Endothelial cell of umbilical vein (primary cell): Measurements from ENCODE around the gene CD300LG. TPM values are rescaled to one million over a fixed set of nuclear protein-coding genes. Genes with fewer than 3 reads are reported as not detected.

Experiments
- BruUV-seq: library from RNA; stranded (reverse); fragments of 400-500 nt; replicated peaks from 2 replicates; lab custom pipeline; 2021; lab: Mats Ljungman, UMichigan
- CTCF ChIA-PET: fragments of 300-600, 350-600 bp; sonication (Branson Sonifier 250); formaldehyde crosslinking; loops from one replicate; lab custom pipeline; 2021; ENCODE audit warnings: antibody characterized with exemption, inconsistent platforms; lab: Charles Lee
- POLR2A ChIA-PET: fragments of 300-600, 350-600 bp; sonication (Branson Sonifier 250); formaldehyde crosslinking; loops from one replicate; lab custom pipeline; 2021; ENCODE audit warnings: antibody characterized with exemption, inconsistent platforms; lab: Charles Lee
- DNase-seq: peaks from one replicate; pipeline ENCODE4 v3.0.0-alpha.2; 2011; ENCODE audit warnings: low read depth, low spot score
- FAIRE-seq: peaks from 2 replicates; lab custom pipeline; 2011; peaks lifted over from hg19 to GRCh38; lab: Jason Lieb, UNC
- H2AFZ ChIP-seq: 2 replicates; pipeline ENCODE4 v1.6.0; 2012; ENCODE audit warnings: low read depth, low read length, control low read depth, inconsistent platforms
- H3K27ac ChIP-seq: 2 replicates; pipeline ENCODE4 v1.5.1; 2011; ENCODE audit warnings: low read depth, mild to moderate bottlenecking, control low read depth, low read length, moderate library complexity; ENCODE audit not compliant: insufficient read depth
- H3K27me3 ChIP-seq, 2 experiments: 2 replicates each; pipeline versions ENCODE4 v1.6.0 to v1.6.1; 2011; ENCODE audit warnings: low read length in 2 of 2, mixed read lengths in 1 of 2; ENCODE audit not compliant: control insufficient read depth in 2 of 2, insufficient read depth in 2 of 2
- H3K36me3 ChIP-seq, 2 experiments: 2 replicates in 1 of 2; 3 replicates in 1 of 2; pipeline ENCODE4 v1.5.1; 2011; ENCODE audit warnings: low read length in 2 of 2, mild to moderate bottlenecking in 1 of 2, moderate library complexity in 1 of 2; ENCODE audit not compliant: control insufficient read depth in 2 of 2, insufficient read depth in 2 of 2; ENCODE audit errors: extremely low read depth in 1 of 2
- H3K4me1 ChIP-seq: 3 replicates; pipeline ENCODE4 v1.5.1; 2011; ENCODE audit warnings: mild to moderate bottlenecking, low read length; ENCODE audit not compliant: control insufficient read depth, insufficient read depth; ENCODE audit errors: extremely low read depth
- H3K4me2 ChIP-seq: 2 replicates; pipeline ENCODE4 v1.6.1; 2011; ENCODE audit warnings: low read length, control low read depth, mixed read lengths; ENCODE audit not compliant: insufficient read depth
- H3K4me3 ChIP-seq, 3 experiments: fragments of 200-600 bp in 1 of 3; sonication (generic), shearing (Covaris generic) in 1 of 3; replicated peaks in 1 of 3; 2 replicates each; pipeline ENCODE4 v1.5.1; 2011 to 2016; ENCODE audit warnings: control low read depth in 3 of 3, low read length in 3 of 3, mild to moderate bottlenecking in 2 of 3, inconsistent platforms in 1 of 3, low read depth in 1 of 3, moderate library complexity in 1 of 3; ENCODE audit not compliant: insufficient read depth in 1 of 3
- H3K79me2 ChIP-seq: 2 replicates; pipeline ENCODE4 v1.6.0; 2012; ENCODE audit warnings: low read length, inconsistent platforms; ENCODE audit not compliant: control insufficient read depth, insufficient read depth
- H3K9ac ChIP-seq: replicated peaks from 2 replicates; pipeline ENCODE3; 2011; ENCODE audit warnings: low read length, control low read depth; ENCODE audit not compliant: insufficient read depth; ENCODE audit errors: extremely low read depth
- H3K9me1 ChIP-seq: replicated peaks from 3 replicates; pipeline ENCODE4 v1.6.0; 2011; ENCODE audit warnings: mild to moderate bottlenecking, low read length; ENCODE audit not compliant: control insufficient read depth, insufficient read depth; ENCODE audit errors: extremely low read depth
- H3K9me3 ChIP-seq: replicated peaks from 2 replicates; pipeline ENCODE4 v1.5.1; 2012; ENCODE audit warnings: low read length, inconsistent platforms; ENCODE audit not compliant: control insufficient read depth, insufficient read depth
- H4K20me1 ChIP-seq: replicated peaks from 2 replicates; pipeline ENCODE3; 2011; ENCODE audit warnings: mild to moderate bottlenecking, low read length; ENCODE audit not compliant: control insufficient read depth, insufficient read depth; ENCODE audit errors: extremely low read depth
- CTCF ChIP-seq, 2 donors: IDR thresholded peaks; 1 replicate in 1 of 2; 2 replicates in 1 of 2; pipeline ENCODE4 v1.5.1; 2011; ENCODE audit warnings: low read length in 2 of 2, mild to moderate bottlenecking in 2 of 2, moderate library complexity in 2 of 2, control low read depth in 1 of 2, inconsistent platforms in 1 of 2, low read depth in 1 of 2; ENCODE audit not compliant: insufficient read depth in 1 of 2; ENCODE audit errors: extremely low read depth in 1 of 2
- EZH2 ChIP-seq: IDR thresholded peaks from 2 replicates; pipeline ENCODE4 v1.6.1; 2012; ENCODE audit warnings: borderline replicate concordance, low read depth, mild to moderate bottlenecking, moderate library complexity, low read length, inconsistent platforms; ENCODE audit not compliant: severe bottlenecking
- FOS ChIP-seq: IDR thresholded peaks from 2 replicates; pipeline ENCODE4 v1.6.1; 2011; ENCODE audit warnings: mild to moderate bottlenecking, low read length, moderate library complexity, borderline replicate concordance; ENCODE audit not compliant: insufficient read depth
- GATA2 ChIP-seq: IDR thresholded peaks from 2 replicates; pipeline ENCODE4 v1.7.0; 2011; ENCODE audit warnings: low read depth, mild to moderate bottlenecking, moderate library complexity, mixed read lengths, low read length; ENCODE audit not compliant: insufficient read length, insufficient read depth
- JUN ChIP-seq: IDR thresholded peaks from 2 replicates; pipeline ENCODE4 v1.6.1; 2011; ENCODE audit warnings: borderline replicate concordance, low read depth; ENCODE audit not compliant: insufficient read length, insufficient read depth
- MAX ChIP-seq: IDR thresholded peaks from 2 replicates; pipeline ENCODE4 v1.6.1; 2011; ENCODE audit not compliant: insufficient read depth, insufficient read length
- MYC ChIP-seq: IDR thresholded peaks from one replicate; pipeline ENCODE4 v1.6.1; 2011; ENCODE audit warnings: mild to moderate bottlenecking, low read depth, low read length
- POLR2A ChIP-seq: IDR thresholded peaks from 2 replicates; pipeline ENCODE4 v1.6.1; 2012; ENCODE audit warnings: low read depth, mild to moderate bottlenecking, control low read depth, low read length
- POLR2AphosphoS5 ChIP-seq: IDR thresholded peaks from 2 replicates; pipeline ENCODE4 v1.6.1; 2012; ENCODE audit warnings: low read depth, mild to moderate bottlenecking, control low read depth, low read length, moderate library complexity; ENCODE audit not compliant: insufficient read depth
- dilution Hi-C: fragments of 300-500 bp; cut with MboI; formaldehyde crosslinking; loops from one replicate; pipeline ENCODE4 v1.15.0; 2019; ENCODE audit warnings: low sequenced_read_pairs; ENCODE audit not compliant: extremely low pct_ligation_motif_present
- intact Hi-C: fragments of 100-400 bp; cut with micrococcal nuclease; formaldehyde crosslinking; loops from one replicate; pipeline ENCODE4 v1.10.0; 2022
- polyA plus RNA-seq, 4 experiments: library from polyadenylated mRNA; depleted of rRNA in 3 of 4; stranded (reverse) in 3 of 4; unstranded in 1 of 4; fragments of >200 nt; gene quantifications; 2 replicates each; pipeline versions ENCODE4 v1.2.1 to v1.2.3, GENCODE V29; 2011 to 2012; ENCODE audit warnings: missing spikeins in 1 of 4
- total RNA-seq: library from RNA; stranded (reverse); gene quantifications from 2 replicates; pipeline ENCODE4 v1.2.3, GENCODE V29; 2021

CD300LG gene
- total and polyA plus RNA-seq, 2 donors (not counting 3 experiments of a cell fraction or from before 2014, with no cell fraction given): not detected

- Histone ChIP-seq H3K27me3 (peaks cover 3% of the 10 kb centered on the region in 2 experiments), H3K4me2 (no peak overlapping the region), H3K79me2 (no peaks in the 10 kb centered on the region), H3K4me1 (no peaks in the 10 kb centered on the region), H4K20me1 (no peaks in the 10 kb centered on the region), H3K9me3 (no peaks in the 10 kb centered on the region), H3K9me1 (no peaks in the 10 kb centered on the region), H3K36me3 (no peaks in the 10 kb centered on the region), H3K9ac (no peak overlapping the region), H2AFZ (no peak overlapping the region), H3K4me3 (no peak overlapping the region), H3K27ac (no peak overlapping the region)
- no peak for TF ChIP-seq EZH2
- no peak for TF ChIP-seq GATA2
- no peak for TF ChIP-seq POLR2A
- no peak for TF ChIP-seq MYC
- TF ChIP-seq POLR2AphosphoS5: no peak
- TF ChIP-seq JUN: no peak
- TF ChIP-seq CTCF (IDR thresholded peaks at IDR 0.05; ENCODE audit: extremely low read depth in 1 of 2, insufficient read depth in 1 of 2, low read depth in 1 of 2, low read length in 2 of 2): no peak
- TF ChIP-seq MAX: no peak
- TF ChIP-seq FOS: no peak
- dilution Hi-C loops (no loop called here), intact Hi-C loops (no loop called here)
- DNase-seq (no peak), FAIRE-seq (no peak)
- ChIA-PET POLR2A (no interaction called here), CTCF (interaction anchor here (1.2 to 9.9 kb wide), 2 partner anchors 8 to 22 kb away, joined by 4 to 69 read pairs; no protein-coding TSS in a partner anchor)
- no TSS peak for BruUV-seq
Measured at GRCh38 chr17:43888548-43888947, 41.6 kb downstream of the CD300LG start.
